ENCODE results near the gene C19orf85.

C19orf85 gene

DNA sequence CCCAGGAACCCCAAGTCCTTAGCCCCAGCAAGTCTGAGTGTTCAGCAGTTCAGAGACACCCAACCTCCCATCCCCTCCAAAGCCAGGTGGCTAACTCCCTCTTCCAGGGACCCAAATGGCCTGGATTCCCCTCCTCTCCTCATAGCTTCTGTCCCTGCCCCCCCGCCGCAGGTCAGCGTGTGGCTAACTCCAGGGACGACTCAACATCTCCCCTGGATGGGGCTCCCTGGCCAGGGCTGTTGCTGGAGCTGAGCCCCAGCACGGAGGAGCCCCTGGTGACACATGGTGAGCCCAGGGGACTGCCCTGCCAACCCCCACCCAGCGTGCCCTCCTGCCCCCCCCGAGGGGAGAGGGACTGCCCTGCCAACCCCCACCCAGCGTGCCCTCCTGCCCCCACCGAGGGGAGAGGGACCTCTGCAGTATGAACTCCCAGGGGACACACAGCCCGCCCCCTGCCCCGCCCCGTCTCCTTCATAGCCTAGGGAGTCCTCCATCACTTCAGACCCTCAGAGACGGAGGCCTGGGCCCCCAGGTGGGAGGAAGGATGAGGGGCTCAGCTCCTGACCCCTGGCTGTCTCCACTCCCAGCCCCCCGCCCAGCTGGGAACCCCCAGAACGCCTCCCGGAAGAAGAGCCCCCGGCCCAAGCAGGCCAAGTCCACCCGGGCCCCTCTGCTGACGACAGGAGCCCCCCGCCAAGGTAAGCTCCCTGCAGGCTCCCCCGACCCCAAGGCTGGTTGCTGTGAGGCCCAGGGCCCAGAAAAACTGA lies 25.3 kb upstream of the C19orf85 start:
- DNase-seq (ENCODE audit: low read depth) = no peak

DNA sequence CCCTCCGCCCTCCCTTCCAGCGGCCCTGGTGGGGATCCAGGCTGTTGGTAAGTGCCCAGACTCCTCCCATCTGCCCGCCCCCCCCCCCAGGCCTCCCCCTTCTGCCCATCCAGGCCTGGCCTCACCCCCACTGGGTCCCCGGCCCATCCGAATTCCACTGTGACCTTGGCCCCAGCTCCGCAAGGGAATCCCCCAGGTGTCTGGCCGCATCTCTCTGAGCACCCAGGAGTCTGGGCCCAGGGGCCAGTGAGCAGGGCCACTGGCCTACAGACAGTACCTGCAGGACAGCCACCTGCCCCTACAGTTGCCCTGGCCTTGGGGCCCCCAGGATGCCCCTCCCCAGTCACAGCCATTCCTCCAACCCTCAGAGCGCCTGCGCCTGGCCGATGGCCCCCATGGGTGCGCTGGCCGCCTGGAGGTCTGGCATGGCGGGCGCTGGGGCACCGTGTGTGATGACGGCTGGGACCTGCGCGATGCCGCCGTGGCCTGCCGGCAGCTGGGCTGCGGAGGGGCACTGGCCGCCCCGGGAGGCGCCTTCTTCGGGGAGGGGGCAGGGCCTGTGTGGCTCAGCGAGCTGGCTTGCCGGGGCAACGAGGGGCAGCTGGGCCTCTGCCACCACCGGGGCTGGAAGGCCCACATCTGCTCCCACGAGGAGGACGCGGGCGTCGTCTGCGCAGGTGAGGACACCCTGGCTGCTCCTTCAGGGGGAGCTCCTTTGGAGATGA lies 24.6 kb upstream of the C19orf85 start:
- DNase-seq (ENCODE audit: low read depth) = no peak

DNA sequence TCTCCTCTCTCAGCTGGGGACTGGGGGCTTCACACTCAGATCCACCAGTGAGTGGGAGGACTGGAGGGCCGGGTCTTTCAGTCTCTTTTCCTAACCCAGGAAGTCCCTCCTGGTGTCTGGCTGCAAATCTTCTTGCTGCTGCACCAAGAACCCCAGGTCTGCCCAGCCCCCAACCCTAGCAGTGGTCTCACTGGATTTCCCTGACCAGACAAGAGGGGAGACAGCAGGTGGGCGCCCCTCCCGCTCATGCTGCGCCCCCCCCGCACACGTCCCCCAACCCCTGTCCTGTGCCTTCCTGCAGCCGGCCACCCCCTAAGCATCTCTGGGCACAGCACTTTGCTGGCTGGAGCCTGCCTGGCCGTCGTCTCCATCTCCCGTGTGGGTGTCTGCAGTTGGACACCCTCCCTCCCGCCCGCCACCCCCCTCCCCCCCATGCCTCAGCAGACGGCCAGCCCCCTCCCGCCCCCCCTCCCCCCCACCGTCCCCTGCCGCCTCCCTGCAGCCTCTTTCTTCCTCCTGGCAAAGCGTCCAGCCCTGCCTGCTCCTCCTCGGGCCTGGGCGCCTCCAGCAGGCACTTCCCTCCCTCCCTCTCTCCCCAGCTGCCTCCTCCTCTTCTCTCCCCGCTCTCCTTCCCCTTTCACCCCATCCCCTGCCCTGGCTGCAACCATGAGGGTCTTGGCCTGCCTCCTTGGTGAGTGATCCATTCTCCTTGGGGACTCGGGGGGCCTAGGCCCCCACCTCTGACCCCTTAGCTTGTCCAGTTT lies 23.6 kb upstream of the C19orf85 start, which contains the start of gene SSC5D:
Gene SSC5D, plus strand, starts transcription at position 513 of the 764 bp plus-strand sequence. Its CDS starts 154 bp downstream, at position 667.
- DNase-seq (ENCODE audit: low read depth) = no peak

DNA sequence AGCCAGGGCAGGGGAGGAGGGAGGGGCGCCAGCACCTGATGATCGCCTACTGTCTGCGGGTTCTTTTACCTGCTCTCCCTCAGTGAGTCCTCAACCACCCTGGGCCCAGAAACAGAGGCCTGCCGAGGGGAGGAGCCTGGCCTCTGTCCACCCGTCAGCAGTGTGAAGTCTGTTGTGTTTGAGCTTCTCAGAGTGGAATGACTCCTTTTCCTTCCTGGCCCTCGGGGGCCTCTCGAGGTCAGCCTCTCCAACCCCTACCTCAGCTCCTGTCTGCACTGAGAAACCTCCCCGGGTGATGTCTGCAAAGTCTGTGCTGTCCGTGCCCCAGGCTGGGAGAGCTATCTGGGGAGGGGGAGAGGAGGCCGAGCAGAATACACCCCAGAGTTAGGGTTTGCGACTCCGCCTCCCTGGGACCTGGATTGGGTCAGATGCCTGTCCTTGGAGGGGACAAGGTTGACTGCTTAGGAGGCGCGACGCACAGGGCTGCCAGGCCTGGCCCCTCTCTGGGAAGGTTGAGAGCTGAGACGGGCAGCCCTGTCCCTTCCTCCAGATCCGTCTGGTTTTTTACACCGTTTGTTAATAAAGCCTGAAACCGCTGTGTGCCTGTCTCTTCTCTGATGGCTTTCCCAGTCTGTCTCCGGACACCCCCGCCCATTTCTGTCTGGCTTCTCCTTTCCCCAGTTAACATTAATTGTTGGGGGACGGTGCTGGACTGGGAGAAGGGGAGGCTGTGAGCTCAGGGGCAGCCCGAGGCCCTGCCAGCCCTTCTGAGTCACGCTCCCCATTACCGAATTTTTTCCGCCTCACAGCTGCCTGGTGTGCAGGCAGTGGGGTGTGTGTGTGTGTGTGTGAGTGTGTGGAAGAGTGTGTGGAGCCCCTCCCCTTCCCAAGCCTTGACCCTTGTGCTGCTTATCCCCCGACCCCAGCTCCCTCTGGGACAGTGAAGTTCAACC lies 22.7 kb upstream of the C19orf85 start:
- DNase-seq (ENCODE audit: low read depth) = no peak

DNA sequence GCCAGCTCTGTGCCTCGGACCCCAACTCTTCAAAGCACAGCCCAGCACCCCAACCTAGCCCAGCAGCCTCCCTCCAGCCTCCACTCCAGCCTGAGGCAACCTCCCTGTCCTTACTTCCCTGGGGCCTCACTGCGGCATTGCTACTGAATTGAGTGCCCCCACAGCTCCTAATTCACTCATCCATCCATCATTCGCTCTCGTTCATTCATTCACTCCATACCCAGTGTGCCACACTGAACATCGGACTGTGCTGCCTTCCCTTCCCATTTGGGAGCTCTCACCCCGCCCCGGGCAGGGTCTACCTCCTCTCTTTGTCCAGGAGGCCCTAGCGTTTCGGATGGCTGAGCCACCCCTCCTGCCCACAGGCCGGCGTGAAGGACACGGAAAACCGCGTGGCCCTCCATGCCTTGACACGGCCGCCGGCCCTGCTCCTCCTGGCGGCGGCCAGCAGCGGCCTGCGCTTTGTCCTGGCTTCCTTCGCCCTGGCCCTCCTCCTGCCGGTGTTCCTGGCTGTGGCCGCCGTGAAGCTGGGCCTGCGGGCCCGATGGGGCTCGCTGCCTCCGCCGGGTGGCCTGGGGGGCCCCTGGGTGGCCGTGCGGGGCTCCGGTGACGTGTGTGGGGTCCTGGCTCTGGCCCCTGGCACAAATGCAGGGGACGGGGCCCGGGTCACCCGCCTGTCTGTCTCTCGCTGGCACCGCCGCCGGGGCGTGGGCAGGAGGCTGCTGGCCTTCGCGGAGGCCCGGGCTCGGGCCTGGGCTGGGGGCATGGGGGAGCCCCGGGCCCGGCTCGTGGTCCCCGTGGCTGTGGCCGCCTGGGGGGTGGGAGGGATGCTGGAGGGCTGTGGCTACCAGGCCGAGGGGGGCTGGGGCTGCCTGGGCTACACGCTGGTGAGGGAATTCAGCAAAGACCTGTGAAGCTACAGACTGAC lies 21.8 kb upstream of the C19orf85 start:
- no peak for DNase-seq (ENCODE audit: low read depth)

DNA sequence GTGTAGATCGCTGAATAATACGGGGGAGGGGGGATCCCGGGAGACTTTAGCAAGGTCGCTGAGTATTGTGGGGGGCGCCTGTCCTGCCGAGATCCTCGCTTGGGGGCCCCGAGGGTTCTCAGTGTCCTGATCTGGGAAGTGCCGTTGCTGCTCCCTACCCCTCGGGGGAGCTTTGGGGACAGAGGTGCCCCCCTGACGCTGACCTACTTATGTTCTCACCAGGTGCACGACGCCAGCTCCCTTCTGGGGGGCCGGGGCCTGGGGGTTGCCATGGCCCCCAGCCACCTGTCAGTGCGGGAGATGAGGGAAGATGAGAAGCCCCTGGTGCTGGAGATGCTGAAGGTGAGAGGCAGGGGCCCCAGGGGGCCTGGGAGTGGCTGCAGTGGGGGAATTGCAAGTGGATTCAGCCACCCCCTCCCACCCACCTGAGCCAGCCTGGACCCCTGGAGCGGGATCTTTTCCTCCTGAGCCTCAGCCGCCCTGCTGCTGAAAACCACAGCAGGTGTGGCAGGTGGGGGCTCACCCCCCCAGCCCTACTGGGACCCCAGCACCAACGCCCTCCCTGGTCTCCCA lies 21.0 kb upstream of the C19orf85 start:
- DNase-seq (ENCODE audit: low read depth) = no peak

DNA sequence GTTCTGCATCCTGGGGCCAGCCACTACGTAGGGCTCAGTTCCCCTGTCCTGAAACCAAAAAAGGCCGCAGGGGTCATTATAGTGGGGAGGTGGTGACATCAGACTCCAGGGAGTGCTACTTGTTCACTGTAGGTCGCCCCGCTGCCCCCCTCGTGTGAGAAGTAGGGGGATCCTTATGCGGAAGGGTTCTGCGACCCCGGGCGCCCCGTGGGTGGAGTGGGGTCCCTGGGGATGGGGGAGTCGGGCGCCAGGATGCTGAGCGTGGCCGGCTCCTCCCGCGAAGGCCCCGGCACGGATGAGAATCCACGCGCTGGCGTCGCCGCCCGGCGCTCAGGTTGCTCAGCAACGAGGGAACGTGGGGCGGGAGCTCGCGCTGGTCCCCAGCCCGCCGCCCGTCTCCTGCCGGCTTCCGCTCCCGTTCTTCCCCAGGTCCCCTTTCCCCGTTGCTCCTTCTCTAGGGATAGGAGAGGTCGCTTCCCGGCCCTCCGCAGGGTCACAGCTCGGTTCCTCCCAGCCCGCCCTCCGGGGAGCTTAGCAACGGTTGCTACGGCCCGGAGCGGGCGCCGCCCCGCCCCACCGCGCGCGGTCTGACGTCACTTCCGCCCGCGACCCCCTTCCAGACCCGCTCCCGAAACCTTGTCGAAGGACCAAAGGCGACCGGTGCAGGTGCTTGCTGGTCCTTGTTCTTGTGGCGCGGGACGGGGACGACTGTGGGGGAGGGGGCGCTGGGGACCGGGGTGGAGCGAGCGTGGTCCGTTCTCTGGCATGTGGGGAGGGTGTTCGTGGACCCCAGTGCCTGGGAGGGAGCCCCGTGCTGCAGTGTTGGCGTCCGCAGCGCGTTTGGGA lies 20.3 kb upstream of the C19orf85 start, which contains the start of gene NAT14:
Gene NAT14, plus strand, starts transcription at position 596 of the 846 bp plus-strand sequence. CDS start 521 bp downstream, outside the sequence.
- DNase-seq (ENCODE audit: low read depth) = peak; percentile 51

DNA sequence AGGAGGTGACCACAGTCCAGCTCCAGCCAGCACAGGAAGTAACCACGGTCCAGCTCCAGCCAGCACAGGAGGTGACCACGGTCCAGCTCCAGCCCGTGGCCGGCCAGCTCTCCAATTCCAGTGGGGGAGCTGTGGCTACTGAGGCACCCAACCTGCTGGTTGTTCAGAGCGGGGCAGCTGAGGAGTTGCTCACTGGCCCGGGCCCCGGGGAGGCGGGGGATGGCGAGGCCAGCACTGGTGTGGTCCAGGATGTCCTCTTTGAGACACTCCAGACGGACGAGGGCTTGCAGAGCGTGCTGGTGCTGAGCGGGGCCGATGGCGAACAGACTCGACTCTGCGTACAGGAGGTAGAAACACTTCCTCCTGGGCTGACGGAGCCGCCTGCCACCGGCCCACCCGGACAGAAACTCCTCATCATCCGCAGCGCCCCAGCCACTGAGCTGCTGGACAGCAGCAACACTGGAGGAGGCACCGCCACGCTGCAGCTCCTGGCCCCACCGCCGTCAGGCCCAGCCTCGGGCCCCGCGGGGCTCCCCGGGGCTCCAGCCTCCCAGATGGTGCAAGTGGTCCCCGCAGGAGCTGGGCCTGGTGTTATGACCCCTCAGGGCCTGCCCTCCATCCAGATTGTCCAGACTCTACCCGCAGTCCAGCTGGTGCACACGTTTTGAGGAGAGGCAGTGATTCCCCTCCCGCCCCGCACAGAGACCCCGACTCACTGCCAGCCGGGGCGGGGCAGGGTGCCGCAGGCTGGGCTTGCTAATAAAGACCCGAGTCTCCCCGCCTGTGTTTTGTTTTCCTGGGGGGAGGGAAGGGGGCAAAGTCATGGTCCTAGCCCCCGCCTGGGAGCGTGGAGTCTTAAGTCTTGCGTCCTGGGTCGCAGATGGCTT lies 19.4 kb upstream of the C19orf85 start:
- DNase-seq (ENCODE audit: low read depth) = no peak

DNA sequence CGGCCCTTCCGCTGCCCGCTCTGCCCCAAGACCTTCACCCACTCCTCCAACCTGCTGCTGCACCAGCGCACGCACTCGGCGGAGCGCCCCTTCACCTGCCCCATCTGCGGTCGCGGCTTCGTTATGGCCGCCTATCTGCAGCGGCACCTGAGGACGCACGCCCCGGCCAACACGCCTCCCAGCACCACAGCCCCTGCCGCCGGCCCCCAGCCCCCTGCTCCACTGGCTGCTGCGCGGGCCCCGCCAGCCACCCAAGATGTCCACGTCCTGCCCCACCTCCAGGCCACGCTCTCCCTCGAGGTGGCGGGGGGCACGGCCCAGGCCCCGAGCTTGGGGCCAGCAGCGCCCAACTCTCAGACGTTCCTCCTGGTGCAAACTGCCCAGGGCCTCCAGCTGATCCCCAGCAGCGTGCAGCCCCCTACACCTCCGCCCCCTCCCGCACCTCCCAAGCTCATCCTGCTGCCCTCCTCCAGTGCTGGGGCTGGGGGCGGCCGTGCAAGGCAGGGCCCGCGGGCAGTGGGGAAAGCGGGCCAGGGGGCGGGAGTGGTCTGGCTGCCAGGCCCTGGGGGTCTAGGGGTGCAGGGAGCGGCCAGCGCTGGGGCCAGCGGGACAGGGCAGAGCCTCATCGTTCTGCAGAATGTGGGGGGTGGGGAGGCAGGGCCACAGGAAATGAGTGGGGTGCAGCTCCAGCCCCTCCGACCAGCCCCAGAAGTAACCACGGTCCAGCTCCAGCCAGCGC lies 18.6 kb upstream of the C19orf85 start:
- no peak for DNase-seq (ENCODE audit: low read depth)

DNA sequence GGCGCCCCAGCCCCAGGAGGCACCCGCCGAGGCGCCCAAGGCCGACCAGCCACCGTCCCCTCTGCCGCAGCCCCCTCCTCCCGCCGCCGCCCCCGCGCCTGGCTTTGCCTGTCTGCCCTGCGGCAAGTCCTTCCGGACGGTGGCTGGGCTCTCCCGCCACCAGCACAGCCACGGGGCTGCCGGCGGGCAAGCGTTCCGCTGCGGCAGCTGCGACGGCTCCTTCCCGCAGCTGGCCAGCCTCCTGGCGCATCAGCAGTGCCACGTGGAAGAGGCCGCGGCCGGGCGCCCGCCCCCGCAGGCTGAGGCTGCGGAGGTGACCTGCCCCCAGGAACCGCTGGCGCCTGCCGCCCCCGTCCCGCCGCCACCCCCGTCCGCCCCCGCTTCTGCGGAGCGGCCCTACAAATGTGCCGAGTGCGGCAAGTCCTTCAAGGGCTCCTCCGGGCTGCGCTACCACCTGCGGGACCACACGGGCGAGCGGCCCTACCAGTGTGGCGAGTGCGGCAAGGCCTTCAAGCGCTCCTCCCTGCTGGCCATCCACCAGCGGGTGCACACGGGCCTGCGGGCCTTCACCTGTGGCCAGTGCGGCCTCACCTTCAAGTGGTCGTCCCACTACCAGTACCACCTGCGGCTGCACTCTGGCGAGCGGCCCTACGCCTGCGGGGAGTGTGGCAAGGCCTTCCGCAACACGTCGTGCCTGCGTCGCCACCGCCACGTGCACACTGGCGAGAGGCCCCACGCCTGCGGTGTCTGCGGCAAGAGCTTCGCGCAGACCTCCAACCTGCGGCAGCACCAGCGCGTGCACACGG lies 17.8 kb upstream of the C19orf85 start:
- no peak for DNase-seq (ENCODE audit: low read depth)

DNA sequence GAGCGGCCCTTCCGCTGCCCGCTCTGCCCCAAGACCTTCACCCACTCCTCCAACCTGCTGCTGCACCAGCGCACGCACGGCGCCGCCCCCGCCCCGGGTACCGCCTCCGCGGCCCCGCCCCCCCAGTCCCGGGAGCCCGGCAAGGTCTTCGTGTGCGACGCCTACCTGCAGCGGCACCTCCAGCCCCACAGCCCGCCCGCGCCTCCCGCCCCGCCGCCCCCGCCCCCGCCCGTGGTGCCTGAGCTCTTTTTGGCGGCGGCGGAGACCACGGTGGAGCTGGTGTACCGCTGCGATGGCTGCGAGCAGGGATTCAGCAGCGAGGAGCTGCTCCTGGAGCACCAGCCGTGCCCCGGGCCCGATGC lies 17.2 kb upstream of the C19orf85 start:
- DNase-seq (ENCODE audit: low read depth) = no peak

DNA sequence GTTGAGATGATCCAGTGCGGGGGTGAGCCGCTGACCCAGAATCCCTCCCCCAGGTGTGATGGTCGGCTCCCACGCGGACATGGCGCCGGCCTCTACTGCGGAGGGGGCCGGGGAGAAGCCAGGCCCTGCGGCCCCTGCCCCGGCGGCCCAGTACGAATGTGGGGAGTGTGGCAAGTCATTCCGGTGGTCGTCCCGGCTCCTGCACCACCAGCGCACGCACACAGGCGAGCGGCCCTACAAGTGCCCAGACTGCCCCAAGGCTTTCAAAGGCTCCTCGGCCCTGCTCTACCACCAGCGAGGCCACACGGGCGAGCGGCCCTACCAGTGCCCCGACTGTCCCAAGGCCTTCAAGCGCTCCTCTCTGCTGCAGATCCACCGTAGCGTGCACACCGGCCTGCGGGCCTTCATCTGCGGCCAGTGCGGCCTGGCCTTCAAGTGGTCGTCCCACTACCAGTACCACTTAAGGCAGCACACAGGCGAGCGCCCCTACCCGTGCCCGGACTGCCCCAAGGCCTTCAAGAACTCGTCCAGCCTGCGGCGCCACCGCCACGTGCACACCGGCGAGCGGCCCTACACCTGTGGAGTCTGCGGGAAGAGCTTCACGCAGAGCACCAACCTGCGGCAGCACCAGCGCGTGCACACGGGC lies 16.7 kb upstream of the C19orf85 start:
- DNase-seq (ENCODE audit: low read depth) = no peak

DNA sequence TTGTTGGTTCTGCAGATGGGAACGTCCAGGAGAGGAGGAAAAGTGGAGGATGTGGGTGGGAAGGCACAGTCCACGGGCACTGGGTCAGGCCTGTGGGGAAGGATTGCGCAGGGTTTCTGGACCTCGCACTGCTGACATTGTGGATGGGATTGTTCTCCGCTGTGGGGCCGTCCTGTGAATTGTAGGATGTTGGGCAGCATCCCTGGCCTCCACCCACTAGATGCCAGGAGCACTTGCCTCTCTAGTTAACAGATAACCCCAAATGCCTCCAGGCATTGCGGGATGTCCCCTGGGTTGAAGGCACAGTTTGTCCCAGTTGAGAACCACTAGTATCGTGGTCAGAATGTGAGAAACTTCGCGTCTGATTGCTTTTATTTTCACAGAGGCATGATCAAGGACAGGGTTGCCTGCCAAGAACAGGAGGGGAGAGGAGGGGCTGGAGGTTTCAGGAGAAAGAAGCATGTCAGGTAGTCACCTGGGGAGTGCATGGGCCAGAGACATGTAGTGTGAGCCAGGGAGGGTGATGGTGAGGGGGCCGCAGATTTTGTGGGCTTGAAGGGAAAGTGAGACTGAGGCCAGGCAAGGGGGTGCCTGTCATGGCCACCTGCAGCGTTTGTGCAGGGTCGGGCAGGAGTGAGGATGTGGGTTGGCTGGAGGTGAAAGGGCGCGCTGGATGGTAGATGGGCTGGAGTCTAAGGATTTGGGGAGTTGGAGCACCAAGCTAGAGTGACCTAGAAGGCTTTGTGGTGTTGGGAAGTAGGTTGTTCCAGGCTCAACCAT lies 15.1 kb upstream of the C19orf85 start:
- no peak for DNase-seq (ENCODE audit: low read depth)

DNA sequence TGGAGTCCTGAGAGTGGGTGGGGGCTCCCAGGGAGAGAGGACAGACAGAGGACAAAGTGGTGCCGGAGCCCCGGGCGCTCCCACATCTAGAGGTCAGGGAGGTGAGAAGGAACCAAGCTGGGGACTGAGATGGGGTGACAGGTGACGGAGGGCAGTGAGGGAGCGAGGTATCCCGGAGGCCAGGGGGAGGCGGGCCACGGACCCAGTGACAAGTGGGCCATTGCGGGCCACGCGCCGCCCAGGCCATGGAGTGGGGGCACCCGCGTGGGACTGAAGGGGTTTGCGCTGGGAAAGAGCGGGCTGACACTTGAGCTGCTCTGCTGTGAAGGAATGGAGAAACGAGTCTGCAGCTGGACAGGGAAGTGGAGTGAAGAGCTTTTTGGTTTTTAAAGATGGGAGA lies 14.5 kb upstream of the C19orf85 start:
- no peak for DNase-seq (ENCODE audit: low read depth)

DNA sequence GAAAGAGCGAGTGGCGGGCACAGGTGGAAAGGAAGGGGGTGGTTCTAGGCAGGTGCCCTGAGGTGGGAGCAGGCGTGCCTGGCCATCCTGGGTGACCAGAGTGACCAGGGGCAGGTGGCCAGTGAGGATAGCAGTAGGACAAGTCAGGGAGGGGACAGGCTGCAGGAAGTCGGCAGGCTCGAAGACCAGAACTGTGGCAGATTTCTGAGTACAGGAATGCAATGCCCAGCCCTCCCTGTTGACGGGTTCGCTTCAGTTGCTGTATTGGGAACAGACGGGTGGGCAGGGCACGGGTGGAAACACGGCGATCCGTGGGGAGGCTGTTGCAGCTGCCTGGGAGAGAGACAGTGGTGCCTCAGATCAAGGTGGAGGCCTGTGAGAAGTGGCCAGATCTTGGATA lies 13.8 kb upstream of the C19orf85 start:
- no peak for DNase-seq (ENCODE audit: low read depth)
